KMS-11 (cell line): ENCODE measurements around the gene MAST3.
"Not testable (repeated sequence)": the region's sequence is repeated elsewhere in the genome, so short reads cannot be mapped to it uniquely, and the experiment has no call there.

Source experiments
- H2AFZ ChIP-seq: fragments of 200-600 bp; sonication (generic); 2 replicates; pipeline ENCODE4 v1.6.1; 2016; ENCODE audit warnings: antibody characterized with exemption, mixed run types, low read depth
- H3K27ac ChIP-seq: fragments of 200-600 bp; sonication (generic); 2 replicates; pipeline ENCODE4 v1.6.1; 2016; ENCODE audit warnings: mild to moderate bottlenecking, mixed run types
- H3K27me3 ChIP-seq: fragments of 200-600 bp; sonication (generic); 2 replicates; pipeline ENCODE4 v1.6.1; 2017; ENCODE audit warnings: mild to moderate bottlenecking, low read depth, mixed run types, moderate library complexity; ENCODE audit not compliant: insufficient read depth
- H3K36me3 ChIP-seq: fragments of 200-600 bp; sonication (generic); 2 replicates; pipeline ENCODE4 v1.6.1; 2017; ENCODE audit warnings: mild to moderate bottlenecking, mixed run types; ENCODE audit not compliant: insufficient read depth
- H3K4me1 ChIP-seq: fragments of 200-600 bp; sonication (generic); 2 replicates; pipeline ENCODE4 v1.6.1; 2016; ENCODE audit warnings: mild to moderate bottlenecking, low read depth, mixed run types; ENCODE audit not compliant: poor library complexity, severe bottlenecking
- H3K4me2 ChIP-seq: fragments of 200-600 bp; sonication (generic); 2 replicates; pipeline ENCODE4 v1.7.0; 2016; ENCODE audit warnings: mild to moderate bottlenecking, mixed run types
- H3K4me3 ChIP-seq: fragments of 200-600 bp; sonication (generic); IDR thresholded peaks from 2 replicates; pipeline ENCODE4 v1.6.1; 2017; ENCODE audit warnings: low read depth, low read length, mixed read lengths; ENCODE audit not compliant: insufficient read depth
- H3K79me2 ChIP-seq: fragments of 200-600 bp; sonication (generic); 2 replicates; pipeline ENCODE4 v1.6.1; 2016; ENCODE audit warnings: low read depth, mixed run types; ENCODE audit not compliant: insufficient read depth
- H3K9ac ChIP-seq: fragments of 200-600 bp; sonication (generic); 2 replicates; pipeline ENCODE4 v1.6.1; 2016; ENCODE audit warnings: mild to moderate bottlenecking, mixed run types
- H4K20me1 ChIP-seq: fragments of 200-600 bp; sonication (generic); 2 replicates; pipeline ENCODE4 v1.6.1; 2016; ENCODE audit warnings: mild to moderate bottlenecking, mixed run types; ENCODE audit not compliant: insufficient read depth
- TF ChIP-seq, protein P1 (sequence below): fragments of 200-600 bp; sonication (generic); conservative IDR thresholded peaks from 2 replicates; pipeline ENCODE4 v1.6.1; 2017; ENCODE audit warnings: low read depth, mild to moderate bottlenecking, antibody characterized with exemption, low read length, moderate library complexity, mixed read lengths

The MAST3 gene

DNA sequence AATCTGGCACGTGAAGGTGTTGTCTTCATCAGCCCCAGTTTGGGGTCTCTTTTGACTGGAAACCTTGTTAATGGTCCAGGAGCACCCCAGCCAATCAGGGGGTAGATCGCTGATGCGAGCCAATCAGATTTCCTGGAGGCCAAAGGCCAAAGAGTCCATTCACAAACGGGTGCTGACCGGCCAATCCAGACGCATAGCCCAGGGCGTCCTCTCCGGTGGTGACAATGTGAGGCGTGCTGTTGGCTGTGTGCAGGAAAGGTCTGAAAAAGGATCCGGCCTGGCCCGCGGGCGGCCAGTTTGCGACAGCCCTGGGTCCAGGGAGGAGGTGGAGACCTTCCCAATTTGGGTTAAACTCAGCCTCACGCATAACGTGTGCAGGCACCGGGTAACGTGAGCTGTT is 3.1 kb downstream of the MAST3 start:
- Histone ChIP-seq H3K4me3 (no peak overlapping the region), H3K4me1 (peaks cover 40% of the 10 kb centered on the region), H3K36me3 (no peaks in the 10 kb centered on the region), H3K79me2 (no peaks in the 10 kb centered on the region), H2AFZ (no peak overlapping the region), H3K27me3 (peaks cover 15% of the 10 kb centered on the region; the same call in 1 of the 2 replicates), H3K27ac (no peak overlapping the region), H4K20me1 (no peaks in the 10 kb centered on the region), H3K4me2 (no peak overlapping the region), H3K9ac (no peak overlapping the region)
- TF ChIP-seq, protein P1, sequence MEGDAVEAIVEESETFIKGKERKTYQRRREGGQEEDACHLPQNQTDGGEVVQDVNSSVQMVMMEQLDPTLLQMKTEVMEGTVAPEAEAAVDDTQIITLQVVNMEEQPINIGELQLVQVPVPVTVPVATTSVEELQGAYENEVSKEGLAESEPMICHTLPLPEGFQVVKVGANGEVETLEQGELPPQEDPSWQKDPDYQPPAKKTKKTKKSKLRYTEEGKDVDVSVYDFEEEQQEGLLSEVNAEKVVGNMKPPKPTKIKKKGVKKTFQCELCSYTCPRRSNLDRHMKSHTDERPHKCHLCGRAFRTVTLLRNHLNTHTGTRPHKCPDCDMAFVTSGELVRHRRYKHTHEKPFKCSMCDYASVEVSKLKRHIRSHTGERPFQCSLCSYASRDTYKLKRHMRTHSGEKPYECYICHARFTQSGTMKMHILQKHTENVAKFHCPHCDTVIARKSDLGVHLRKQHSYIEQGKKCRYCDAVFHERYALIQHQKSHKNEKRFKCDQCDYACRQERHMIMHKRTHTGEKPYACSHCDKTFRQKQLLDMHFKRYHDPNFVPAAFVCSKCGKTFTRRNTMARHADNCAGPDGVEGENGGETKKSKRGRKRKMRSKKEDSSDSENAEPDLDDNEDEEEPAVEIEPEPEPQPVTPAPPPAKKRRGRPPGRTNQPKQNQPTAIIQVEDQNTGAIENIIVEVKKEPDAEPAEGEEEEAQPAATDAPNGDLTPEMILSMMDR = no peak

DNA sequence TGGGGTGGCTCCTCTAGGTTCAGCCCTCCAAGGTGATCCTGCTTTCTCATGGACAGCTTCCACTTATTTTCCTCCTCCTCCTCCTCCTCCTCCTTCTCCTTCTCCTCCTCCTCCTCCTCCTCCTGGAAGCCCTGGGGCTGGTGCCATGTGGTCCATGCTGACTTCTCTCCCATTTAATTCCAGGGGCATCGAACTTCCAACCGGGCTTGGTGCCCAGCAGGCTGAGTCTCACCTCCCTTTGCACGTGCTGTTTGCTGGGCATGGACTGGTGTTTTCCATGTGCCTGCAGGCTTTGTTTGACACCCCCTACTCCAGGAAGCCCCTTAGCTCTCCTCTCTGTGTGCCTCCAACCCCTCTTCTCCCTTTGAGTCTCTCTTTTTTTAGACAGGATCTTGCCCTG is 3.7 kb downstream of the MAST3 start:
- H3K27me3 ChIP-seq = peaks cover 15% of the 10 kb centered on the region; the same call in 1 of the 2 replicates
- H3K36me3 ChIP-seq = no peaks in the 10 kb centered on the region
- no peak overlapping the region for H2AFZ ChIP-seq
- no peak overlapping the region for H3K4me2 ChIP-seq
- H4K20me1 ChIP-seq = no peaks in the 10 kb centered on the region
- H3K4me3 ChIP-seq = no peak overlapping the region
- no peaks in the 10 kb centered on the region for H3K79me2 ChIP-seq
- H3K27ac ChIP-seq = no peak overlapping the region
- H3K9ac ChIP-seq = no peak overlapping the region
- peaks cover 40% of the 10 kb centered on the region for H3K4me1 ChIP-seq
- TF ChIP-seq, protein P1 = no peak

DNA sequence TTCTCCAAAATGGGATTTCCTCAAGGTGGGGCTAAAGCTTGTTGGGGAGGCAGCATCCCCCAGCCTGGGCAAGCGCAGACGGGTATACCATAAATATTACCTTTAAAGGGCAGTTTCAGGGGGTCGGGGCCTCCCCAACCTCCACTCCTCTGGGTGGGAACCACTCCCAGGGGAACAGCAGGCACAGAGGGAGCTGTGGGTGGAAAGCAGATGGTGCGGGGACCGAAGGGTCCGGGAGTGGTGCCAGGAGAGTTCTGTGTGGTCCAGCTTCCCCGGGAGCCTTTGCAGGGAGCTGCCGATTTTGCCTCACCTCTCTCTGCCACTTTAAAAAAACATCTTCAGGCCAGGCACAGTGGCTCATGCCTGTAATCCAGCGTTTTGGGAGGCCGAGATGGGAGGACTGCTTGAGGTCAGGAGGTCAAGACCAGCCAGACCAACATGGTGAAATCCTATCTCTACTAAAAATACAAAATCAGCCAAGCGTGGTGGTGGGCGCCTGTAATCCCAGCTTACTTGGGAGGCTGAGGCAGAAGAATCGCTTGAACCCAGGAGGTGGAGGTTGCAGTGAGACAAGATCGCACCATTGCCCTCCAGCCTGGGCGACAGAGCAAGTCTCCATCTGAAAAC is 5.5 kb downstream of the MAST3 start:
- H3K4me2 ChIP-seq = no peak overlapping the region
- peaks cover 40% of the 10 kb centered on the region for H3K4me1 ChIP-seq
- H3K9ac ChIP-seq = no peak overlapping the region

DNA sequence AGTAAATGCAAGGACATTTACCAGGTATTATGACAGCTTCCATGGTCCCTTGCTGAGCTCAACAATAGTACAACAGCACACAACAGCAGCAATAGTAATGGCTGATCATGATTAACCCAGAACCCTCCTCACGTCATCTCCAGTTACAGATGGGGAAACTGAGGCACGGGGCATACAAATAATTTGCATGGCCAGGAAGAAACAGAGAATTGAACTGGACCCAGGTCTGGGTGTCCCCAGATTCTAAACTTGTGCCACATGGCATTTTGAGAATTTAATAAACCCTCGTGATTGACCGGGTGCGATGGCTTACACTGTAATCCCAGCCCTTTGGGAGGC is 7.2 kb downstream of the MAST3 start:
- H3K4me2 ChIP-seq = peak overlapping the region; percentile 69
- TF ChIP-seq, protein P1 = no peak
- H4K20me1 ChIP-seq = no peaks in the 10 kb centered on the region
- no peak overlapping the region for H3K4me3 ChIP-seq
- no peaks in the 10 kb centered on the region for H3K79me2 ChIP-seq
- H3K4me1 ChIP-seq = peaks cover 33% of the 10 kb centered on the region
- H3K27ac ChIP-seq = no peak overlapping the region; the same call in 1 of the 2 replicates
- H3K27me3 ChIP-seq = peaks cover 3% of the 10 kb centered on the region; the same call in 1 of the 2 replicates
- no peak overlapping the region for H3K9ac ChIP-seq
- H2AFZ ChIP-seq = peak overlapping the region; percentile 91
- no peaks in the 10 kb centered on the region for H3K36me3 ChIP-seq

More for the DNA sequence above, 5.5 kb downstream of the MAST3 start:
- Histone ChIP-seq H3K79me2 (no peaks in the 10 kb centered on the region), H4K20me1 (no peaks in the 10 kb centered on the region), H2AFZ (no peak overlapping the region), H3K27ac (no peak overlapping the region), H3K4me3 (no peak overlapping the region), H3K36me3 (no peaks in the 10 kb centered on the region), H3K27me3 (peaks cover 15% of the 10 kb centered on the region; the same call in 1 of the 2 replicates)
- TF ChIP-seq, protein P1 = no peak

DNA sequence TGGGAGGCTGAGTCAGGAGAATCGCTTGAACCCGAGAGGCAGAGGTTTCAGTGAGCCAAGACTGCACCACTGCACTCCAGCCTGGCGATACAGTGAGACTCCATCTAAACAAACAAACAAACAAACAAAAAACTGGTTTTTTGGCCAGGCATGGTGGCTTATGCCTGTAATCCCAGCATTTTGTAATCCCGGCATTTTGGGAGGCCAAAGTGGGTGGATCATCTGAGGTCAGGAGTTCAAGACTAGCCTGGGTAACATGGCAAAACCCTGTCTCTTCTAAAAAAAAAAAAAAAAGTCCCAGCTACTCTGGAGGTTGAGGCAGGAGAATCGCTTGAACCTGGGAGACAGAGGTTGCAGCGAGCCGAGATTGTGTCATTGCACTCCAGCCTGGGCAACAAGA is 7.7 kb downstream of the MAST3 start:
- not testable (repeated sequence) for H3K27me3 ChIP-seq, H3K36me3 ChIP-seq, H3K79me2 ChIP-seq, H3K4me3 ChIP-seq, H2AFZ ChIP-seq, H4K20me1 ChIP-seq, H3K27ac ChIP-seq, H3K9ac ChIP-seq
- Histone ChIP-seq H3K4me1 (peaks cover 32% of the 10 kb centered on the region), H3K4me2 (peak overlapping the region; percentile 69; the same call in 1 of the 2 replicates)
